Activated T-cell treated with anti-CD3 and anti-CD28 coated beads for 24 hours (primary cell): ENCODE measurements around the gene TMCC1.
A peak's percentile ranks its signal among the peaks of the same experiment; 100 is the strongest.
"Not testable (repeated sequence)": the region's sequence is repeated elsewhere in the genome, so short reads cannot be mapped to it uniquely, and the experiment has no call there.

Experiments
- DNase-seq: peaks from one replicate; pipeline ENCODE4 v3.0.0-alpha.2; 2020; ENCODE audit warnings: low read depth

The TMCC1 gene

DNA sequence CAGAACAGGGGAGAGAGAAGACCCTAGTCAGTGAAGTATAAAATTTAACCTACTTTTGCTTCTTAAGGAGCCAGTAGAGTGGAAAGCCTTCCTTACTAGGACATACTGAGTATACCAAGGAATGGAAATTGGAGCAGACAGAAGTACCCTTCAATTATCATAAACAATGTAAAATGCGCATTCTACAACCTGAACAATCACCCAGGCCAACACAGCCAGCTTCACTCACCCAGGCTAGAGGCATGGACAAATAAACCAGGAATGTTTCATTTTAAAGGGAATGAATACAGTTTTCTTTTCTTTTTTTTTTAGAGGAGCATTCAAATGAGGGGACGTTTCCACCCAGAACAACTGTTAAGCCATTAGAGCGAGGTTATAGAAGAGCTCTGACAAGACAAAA is 245.1 kb downstream of the TMCC1 start:
- DNase-seq = no peak

DNA sequence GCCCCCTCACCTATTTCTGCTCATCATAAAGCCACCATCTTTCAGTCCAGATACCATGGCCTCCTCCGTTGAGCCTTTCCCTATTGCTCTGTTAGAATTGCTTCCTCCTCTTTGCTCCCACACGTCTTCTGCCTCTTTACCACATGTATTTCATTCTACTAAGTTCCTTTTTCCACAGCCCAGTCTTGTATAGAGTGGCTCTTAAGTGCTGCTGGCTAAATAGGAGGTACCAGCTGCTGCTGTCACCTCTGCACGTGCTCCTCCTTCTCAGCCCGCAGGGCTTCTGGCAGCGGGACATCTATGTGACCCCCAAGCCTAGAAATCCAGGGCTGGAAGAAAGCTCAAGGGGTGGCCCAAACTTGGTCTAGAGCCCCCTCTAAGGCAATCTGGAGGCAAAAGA is 248.2 kb downstream of the TMCC1 start:
- DNase-seq = no peak

DNA sequence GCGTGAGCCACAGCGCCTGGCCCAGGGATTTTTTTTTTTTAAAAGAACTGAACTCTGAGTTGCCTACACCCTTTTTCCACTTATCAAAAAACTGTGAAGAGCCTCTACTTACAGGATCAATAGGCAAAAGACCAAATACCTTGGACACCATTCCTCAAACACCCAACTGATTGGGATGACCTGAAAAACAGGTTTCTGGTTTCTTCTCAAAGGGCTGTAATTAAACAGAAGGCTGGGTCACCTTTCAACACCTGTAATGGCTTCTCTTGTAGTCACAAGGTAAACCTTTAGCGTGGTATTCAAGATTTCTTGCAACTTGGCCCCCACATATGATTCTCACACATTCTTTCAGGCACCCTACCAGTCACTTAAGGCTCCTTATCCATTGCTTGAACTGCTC is 248.7 kb downstream of the TMCC1 start:
- DNase-seq = no peak

DNA sequence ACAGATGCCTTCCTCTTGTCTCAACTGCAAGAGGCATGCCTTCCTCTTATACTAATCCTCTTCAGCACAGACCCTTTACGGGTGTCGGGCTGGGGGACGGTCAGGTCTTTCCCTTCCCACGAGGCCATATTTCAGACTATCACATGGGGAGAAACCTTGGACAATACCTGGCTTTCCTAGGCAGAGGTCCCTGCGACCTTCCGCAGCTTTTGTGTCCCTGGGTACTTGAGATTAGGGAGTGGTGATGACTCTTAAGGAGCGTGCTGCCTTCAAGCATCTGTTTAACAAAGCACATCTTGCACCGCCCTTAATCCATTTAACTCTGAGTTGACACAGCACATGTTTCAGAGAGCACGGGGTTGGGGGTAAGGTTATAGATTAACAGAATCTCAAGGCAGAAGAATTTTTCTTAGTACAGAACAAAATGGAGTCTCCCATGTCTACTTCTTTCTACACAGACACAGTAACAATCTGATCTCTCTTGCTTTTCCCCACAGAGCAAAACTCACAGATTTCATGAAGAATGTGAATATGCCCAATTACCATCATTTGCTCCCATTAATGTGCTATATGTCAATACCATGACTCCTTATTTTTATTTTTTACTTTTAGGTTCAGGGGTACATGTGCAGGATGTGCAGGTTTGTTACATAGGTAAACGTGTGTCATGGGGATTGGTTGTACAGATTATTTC is 251.8 kb downstream of the TMCC1 start:
- DNase-seq = not testable (repeated sequence)

DNA sequence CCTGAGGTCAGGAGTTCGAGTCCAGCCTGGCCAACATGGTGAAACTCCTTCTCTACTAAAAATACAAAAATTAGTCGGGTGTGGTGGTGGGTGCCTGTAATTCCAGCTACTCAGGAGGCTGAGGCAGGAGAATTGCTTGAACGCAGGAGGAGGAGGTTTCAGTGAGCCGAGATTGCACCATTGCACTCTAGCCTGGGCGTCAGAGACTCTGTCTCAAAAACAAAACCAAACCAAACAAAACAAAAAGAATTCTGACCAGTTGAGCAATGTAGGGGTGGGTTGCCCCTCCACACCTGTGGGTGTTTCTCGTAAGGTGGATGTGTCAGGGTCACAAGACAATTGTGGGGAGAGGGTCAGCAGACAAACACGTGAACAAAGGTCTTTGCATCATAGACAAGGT is 252.5 kb downstream of the TMCC1 start:
- not testable (repeated sequence) for DNase-seq

DNA sequence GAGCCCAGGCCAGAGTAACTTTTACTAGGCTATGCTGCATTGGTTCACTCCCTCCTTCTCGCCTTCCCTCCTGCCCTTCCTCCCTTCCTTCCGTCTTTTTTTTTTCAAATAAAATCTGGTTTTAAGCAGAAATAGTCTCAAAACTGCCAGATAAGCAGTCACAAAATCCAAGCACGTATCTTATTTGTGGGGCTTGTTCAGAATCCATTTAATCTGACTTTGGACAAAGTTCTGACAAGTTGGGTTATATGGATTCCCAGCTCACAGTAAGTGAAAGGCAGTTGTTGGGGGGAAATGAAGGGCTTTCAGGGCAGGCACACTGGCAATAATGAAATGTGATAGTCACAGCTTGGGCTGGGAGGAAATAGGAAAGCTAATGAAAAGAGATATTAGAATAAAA is 255.0 kb downstream of the TMCC1 start:
- no peak for DNase-seq

DNA sequence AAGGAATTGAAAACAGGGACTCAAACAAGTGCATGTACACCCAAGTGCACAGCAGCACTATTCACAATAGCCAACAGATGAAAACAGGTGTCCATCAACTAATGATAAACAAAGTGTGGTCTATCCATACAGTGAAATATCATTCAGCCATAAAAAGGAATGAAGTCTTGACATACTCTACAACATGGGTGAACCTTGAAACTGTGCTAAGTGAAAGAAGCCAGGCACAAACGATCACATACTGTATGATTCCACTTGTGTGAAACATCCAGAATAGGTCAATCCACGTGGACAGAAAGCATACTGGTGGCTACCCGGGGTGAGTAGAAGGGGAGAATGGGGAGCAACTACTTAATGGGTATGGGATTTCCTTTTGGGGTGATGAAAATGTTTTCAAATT is 257.4 kb downstream of the TMCC1 start:
- no peak for DNase-seq

DNA sequence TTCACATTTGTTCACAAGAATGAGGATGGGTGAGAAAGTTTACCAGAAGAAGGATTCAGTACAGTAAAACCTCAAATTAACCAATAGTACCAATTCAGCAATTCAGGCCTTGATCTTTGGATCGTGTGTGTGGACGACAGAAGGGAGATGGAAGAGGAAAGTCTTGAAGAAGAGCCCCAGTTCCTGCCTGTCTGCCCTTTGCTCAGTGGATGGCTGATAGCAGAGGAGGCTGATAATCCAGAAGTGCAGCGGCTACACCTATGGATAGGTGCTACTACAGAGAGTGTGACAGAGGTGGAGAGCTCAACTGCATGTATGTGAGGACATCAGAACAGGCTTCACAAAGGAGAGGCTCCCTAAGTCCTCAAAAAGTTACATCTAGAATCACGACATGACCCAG is 257.9 kb downstream of the TMCC1 start:
- no peak for DNase-seq

DNA sequence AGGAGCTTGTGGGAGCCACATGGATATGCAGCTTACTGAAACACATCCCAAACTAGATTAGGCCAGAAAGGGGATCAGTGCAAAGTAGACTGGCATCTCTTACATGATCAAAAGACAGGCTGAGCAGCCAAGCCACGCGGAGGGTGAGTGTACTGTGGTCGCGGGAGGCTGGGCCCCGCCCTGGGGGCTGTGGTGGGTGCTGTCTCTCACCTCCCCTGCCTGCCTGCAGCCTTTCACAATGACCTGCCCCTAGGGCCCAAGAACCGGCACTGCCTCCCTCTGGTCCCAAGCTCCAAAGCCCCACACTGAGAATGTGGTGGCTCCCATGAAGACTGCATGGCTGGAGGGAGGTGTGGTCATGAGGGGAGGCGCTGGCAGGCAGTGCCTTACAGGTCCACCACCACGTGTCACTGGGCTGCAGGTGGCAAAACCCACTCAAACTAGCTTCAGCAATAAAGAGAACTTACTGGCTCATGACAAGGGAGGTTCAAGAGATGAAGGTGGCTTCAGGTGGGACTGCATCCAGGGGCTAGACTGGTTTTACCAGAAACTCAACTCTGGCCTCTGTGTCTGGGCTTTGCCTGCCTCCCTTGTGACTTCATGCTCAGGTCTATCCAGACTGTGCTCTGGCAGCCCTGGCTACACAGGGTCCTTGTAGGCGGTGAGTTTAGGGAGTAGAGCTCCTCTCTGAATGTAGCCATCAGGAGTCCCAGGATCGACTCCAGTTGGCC is 259.6 kb downstream of the TMCC1 start:
- DNase-seq = no peak

DNA sequence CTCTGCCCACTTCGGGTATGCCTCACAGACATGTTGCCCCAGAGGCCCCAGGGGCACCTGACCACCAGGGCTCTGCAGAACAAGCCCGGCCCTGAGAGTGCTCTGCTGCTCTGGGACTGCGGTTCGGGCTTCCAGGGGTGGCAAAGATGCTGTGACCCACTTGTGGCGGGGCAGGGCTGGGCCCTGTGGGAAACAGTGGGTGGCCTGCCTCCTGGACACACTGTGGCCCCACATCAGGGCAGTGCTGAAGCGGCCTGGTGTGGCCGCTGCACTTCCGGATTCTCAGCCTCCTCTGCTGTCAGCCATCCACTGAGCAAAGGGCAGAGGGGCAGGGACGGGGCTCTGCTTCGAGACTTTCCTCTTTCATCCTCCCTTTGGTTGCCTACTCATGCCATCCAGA is 260.5 kb downstream of the TMCC1 start:
- no peak for DNase-seq

DNA sequence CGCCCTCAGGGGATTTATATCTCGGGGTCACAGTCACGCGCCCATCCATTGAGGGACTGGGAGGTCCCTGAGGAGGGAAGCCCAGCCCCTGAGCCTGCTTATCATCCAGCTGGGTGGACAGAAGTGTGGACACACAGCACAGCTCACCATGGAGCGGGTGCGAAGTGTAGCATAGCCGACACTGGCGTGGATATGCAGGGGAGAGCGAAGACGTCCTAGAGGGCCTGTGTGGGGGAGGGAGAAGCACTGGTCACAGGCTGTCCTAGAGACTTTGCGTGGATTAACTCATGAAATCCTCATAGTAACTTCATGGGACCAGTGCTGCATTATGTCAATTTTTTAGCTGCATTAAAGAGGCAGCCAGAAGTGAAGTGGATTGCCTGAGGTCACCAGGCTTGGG is 261.0 kb downstream of the TMCC1 start:
- no peak for DNase-seq

DNA sequence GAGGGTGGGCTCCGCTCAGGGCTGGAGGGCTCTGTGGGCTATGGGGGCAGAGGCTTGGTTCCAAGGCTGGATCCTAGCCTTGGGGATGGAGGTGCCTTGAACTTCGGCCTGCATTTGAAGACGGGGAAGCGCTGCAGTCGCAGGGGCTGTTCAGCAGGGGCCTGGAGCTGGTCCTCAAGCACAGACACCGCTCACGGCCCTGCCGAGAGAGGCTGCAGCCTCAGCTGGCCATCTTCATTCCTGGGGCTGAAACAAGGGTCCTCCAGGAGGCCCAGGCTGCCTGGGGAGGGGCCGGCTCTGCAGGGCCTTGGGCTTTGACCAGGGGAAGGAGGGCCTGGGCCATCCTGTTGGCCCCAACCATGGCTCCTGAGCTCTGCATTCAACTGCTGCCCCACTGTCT is 261.5 kb downstream of the TMCC1 start:
- DNase-seq = no peak

DNA sequence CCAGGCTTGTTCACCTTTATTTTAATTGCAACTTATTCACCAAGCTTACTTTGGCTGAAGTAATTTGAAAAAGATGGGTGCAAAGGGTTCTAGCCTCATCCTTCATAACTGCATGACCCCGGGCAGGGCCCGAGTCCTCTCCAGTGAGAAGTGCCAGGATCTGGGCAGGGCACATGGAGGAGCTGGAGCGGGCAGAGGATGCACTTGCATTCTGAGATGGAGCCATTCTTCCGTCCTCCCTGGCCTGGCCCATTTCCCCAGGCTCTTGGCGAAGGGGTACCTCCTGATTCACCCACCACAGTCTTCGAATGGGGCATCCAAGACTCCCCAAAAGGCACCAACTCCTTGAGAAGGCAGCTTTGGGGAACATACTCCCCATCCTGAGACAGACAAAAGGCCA is 264.5 kb downstream of the TMCC1 start:
- DNase-seq = no peak

DNA sequence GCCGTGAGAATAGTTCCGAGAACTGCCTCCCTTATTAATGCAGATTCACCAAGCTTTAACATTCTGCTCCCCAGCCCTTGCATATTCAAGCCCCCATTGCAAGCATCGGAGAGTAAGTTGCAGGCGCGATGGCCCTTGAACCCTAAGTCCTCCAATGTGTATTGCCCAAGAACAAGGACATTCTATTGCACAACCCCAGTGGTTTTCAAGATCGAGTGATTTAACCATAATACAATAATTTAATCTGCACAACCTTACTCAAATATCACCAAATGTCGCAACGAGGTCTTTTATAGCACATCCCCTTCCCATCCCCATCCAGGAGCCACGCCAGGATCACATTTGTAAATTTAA is 265.4 kb downstream of the TMCC1 start:
- no peak for DNase-seq

DNA sequence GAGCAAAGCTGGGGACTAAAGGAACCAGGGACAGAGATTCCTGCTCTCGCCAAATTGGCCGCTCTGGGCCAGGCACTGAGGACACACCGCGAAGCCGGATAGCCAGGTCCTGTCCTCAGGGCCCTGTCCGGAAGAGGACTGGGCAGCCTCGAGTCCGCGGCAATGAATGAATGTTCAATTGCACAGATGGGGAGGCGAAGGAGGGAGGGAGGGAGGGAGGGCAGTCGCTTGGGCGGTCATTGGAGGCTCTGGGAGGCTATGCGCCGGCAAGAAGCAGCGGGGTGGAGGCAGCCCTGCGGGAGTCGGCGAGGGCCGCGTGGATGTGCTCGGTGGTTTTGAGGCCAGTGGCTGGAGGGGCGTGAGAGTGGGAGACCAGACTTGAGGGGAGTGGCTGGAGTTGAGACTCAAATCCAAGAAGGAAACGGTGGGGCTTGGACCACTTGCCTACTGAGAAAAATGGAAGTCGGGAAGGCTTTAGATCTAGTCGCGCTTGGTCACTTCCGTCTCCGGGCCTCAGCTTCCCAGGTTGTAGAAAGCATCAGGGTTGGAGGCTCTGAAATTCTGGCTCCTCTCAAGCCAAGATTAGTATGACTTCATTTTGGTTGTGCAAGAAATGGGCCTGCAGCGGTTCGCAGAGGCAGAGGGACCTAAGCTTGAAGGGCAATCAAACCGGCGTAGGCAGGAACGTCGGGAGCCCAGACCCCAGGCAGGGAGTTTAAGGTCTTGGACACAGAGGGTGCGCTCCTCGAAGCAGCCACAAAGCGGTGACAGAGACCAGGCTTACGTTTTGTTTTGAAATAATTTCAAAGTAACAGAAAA is 266.0 kb downstream of the TMCC1 start:
- DNase-seq = peak; percentile 39

DNA sequence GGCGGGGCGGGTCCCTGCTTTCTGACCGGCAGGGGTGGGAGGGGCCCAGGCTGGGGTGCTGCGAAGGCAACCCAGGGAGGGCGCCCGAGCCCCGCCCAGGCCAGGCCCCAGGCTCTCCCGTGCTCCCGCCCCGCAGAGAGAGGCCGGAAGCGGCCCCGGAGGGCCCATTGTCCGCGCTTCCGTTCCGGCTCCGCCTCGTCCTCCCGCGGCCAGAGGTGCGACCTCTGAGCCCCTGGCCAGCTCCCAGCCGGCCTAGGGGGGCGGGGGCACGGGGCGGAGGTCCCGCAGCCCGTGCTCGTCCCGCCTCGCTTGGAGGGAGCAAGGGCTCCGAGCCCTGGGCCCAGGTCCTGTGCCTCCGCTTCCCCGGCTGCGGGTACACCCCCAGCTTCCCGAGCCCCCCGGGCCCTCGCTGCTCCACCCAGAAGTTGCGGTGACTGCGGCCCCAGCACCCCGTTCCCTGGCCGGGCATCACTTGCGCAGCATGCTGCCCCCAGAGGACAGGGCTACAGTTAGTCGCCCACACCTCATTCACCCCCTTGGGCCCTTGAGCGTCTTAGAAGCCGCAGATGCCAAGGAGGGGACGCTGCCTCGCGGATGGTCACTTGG is 266.7 kb downstream of the TMCC1 start:
- peak; percentile 62 for DNase-seq

DNA sequence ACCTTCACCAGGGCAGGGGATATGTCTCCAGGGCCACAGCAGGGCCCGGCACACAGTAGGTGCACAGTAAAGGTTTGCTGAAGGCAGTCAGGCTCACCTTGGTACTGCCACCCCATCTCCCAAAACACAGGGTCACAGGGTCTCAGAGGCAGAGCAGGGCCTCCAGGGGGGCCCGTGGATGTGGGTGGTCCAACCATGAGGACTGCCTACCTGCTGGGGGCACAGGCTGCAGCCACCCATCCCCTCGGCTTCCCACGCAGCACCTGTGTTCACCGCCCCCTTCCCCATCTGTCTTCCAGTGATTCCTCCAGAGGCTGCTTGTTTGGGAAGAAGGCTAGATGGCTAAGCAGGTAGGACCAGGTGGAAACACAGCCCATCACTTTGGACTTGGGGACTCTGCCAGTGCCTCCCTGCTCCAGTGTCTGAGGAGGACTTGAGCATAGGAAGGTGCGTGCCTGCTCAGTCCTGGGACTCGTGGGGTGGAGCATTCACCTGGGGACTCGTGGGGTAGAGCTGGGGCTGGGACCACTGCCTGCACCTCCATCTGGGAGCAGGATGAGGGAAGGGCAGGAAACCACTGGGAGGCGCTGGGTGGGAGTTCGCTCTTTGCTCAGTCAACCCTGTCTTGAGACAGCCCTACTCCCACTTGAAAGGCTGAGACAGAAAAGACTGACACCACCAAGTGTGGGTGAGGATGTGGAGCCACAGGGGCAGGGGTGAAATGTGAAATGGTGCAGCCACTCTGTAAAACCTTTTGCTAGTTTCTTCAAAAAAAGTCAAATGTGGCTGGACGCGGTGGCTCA is 268.2 kb downstream of the TMCC1 start:
- no peak for DNase-seq

DNA sequence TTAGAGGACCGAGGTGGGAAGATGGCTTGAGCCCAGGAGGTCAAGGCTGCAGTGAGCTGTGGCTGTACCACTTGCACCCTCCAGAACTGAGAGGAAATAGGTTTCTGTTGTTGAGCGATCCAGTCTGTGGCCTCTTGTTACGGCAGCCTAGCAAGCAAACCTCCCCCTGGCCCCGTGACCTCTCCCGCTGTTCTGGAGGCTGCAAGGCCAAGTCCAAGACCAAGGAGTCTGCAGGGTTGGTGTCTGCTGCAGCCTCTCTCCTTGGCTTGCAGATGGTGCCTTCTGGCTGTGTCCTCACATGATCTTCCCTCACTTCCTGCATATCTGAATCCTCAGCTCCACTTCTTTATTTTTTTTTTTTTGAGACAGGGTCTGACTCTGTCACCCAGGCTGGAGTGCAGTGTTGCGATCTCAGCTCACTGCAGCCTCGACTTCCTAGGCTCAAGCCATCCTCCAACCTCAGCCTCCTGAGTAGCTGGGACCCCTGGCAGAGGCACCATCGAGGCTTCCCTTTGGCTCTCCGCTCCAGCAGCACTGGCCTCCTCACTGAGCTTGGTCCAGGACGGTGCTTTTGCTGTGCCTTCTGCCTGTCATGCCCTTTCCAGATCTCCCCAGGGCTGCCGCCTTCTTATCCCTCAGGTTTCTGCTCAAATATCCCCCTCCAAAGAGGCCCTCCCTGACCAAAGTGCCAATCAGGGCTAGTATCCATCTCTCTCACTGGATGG is 269.0 kb downstream of the TMCC1 start:
- no peak for DNase-seq

DNA sequence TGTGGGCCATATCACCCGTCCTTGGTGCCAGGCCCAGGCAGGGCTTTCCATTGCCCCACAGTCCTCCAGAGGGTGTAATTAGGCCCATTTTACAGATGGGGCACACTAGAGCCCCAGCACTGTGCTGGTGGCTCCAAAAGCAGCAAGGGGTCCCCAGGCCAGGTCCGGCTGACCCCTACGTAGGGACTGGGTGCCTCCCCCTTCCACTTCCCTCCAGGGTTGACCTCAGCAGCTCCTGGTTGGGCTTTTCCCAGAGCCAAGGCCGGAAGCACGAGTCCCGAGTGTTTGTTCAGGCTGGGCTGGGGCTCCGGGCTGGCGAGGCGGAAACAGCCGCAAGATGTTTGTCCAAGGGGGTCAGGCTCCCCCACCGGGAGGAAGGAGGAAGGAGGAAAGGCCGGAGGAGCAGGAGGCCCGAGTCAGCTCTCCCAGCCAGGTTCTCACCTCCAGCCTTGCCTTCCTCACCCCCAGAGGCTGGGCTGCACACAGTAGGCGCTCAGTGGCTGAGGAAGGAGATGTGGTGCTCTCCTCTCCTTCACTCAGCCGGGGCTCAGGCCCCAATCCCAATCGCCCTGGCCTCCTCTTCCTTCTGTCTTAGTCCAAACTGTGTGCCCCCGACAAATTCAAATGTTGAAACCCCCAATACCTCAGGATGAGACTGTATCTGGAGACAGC is 269.9 kb downstream of the TMCC1 start:
- no peak for DNase-seq

DNA sequence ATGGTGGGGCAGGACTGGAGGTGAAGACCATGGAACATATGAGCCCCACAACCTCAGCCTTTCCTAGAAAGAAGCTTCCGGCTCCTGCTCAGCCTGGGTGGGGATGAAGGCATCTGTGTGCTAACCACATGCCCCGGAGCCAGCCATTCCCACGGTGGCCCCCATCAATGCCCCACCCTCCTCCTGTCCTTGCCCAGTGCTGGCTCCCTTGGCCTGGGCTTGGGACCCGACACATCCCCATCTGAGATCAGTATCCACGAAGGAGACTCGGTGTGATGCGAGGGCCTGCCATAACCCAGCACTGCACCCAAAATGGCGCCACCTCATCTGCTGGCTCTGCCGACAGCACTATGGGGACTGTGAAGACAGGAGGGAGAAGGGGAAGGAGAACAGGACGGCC is 270.6 kb downstream of the TMCC1 start:
- DNase-seq = no peak
